ENCODE measurements around the gene FBXO34. TPM values are rescaled to one million over a fixed set of nuclear protein-coding genes. Genes with fewer than 3 reads are reported as not detected.

FBXO34 gene
- total and polyA plus RNA-seq, 2 of the 13 experiments (the other 11 are each of a cell fraction or from before 2014, with no cell fraction given): 8.8 to 13.5 TPM

DNA sequence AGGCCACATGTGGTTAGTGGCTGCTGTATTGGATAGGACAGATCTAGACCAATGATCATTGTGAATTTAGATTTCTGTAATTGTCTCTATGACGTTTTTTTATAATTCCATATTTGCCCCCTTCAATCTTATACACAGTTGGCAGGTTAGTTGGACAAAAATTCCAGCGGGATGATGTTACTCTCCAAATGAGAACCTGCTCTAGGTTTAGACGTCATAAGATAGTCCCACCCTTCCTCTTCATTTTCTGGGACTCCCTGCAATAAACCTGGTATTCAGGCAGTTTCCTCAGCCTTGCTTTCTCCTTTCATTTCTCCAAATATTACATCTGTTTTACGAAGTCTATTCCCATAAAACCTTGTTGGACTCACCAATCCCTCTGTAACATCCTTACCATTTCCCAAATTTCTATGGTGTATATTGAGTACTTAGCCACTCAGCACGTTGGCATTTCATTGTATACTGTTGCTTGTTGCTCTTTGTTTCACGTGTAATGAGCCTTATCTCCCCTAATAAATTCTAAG, 10.2 kb downstream of the FBXO34 start:
- no peaks in the 10 kb centered on the region for H3K9me3 ChIP-seq (ENCODE audit: low read length)
- intact Hi-C loops (cut with micrococcal nuclease; ENCODE audit: unreplicated experiment): no loop called here

More for the DNA sequence above, 10.2 kb downstream of the FBXO34 start:
- CTCF ChIA-PET (ENCODE audit: low intra/inter-chr PET ratio, low total read pairs): no interaction called here
- Histone ChIP-seq H3K79me2 (ENCODE audit: insufficient read depth, low read length) (peaks cover 81% of the 10 kb centered on the region), H2AFZ (ENCODE audit: low read length) (no peak overlapping the region), H3K4me3 (replicated peaks in 1 of 3; ENCODE audit: insufficient read depth in 1 of 3, low read depth in 2 of 3, low read length in 3 of 3) (no peak overlapping the region), H3K36me3 (replicated peaks in 1 of 2; ENCODE audit: control insufficient read depth in 1 of 2, insufficient read depth in 2 of 2, low read length in 2 of 2) (peaks cover 0 to 1% of the 10 kb centered on the region in 2 experiments; a peak in 1 of 5 replicates), H3K27ac (ENCODE audit: extremely low read length, insufficient read depth, low read length) (no peak overlapping the region), H3K9ac (ENCODE audit: insufficient read depth, low read depth, low read length) (no peak overlapping the region), H3K4me2 (ENCODE audit: low read depth, low read length) (no peak overlapping the region), H3K27me3 (ENCODE audit: control insufficient read depth in 1 of 2, insufficient read depth in 2 of 2, low read length in 2 of 2) (no peaks in the 10 kb centered on the region), H4K20me1 (ENCODE audit: insufficient read depth, low read length) (peaks cover 5% of the 10 kb centered on the region; the same call in 1 of the 2 replicates), H3K4me1 (ENCODE audit: insufficient read depth, low read length) (peaks cover 15% of the 10 kb centered on the region)
- BruUV-seq (replicated peaks): no TSS peak
- POLR2A ChIA-PET: no interaction called here
- in situ Hi-C loops (cut with HindIII; ENCODE audit: extremely low pct_ligation_motif_present, low pct_unique_long_range_greater_than_20kb): no loop called here
- ATAC-seq: no peak
- WGBS (ENCODE audit: low lambda C conversion rate): 93% methylated on average over 6 of the region's 6 CpGs
- TF ChIP-seq ZNF644 (CRISPR knock-in tag; IDR thresholded peaks at IDR 0.05; ENCODE audit: low read depth): no peak
- TF ChIP-seq ZSCAN9 (CRISPR knock-in tag; IDR thresholded peaks at IDR 0.05; ENCODE audit: borderline replicate concordance): no peak
- no peak for TF ChIP-seq HOXA7 (CRISPR knock-in tag; IDR thresholded peaks at IDR 0.05)
- TF ChIP-seq ONECUT2 (CRISPR knock-in tag; IDR thresholded peaks at IDR 0.05): no peak
- TF ChIP-seq ARHGAP35 (CRISPR knock-in tag; IDR thresholded peaks at IDR 0.05; ENCODE audit: borderline replicate concordance): no peak
- TF ChIP-seq HNRNPL (IDR thresholded peaks at IDR 0.05; ENCODE audit: low read depth, low read length): no peak
- no peak for TF ChIP-seq SP140L (CRISPR knock-in tag; IDR thresholded peaks at IDR 0.05; ENCODE audit: borderline replicate concordance)
- no peak for TF ChIP-seq PRPF4 (IDR thresholded peaks at IDR 0.05; ENCODE audit: low read depth, low read length, poor library complexity, severe bottlenecking)
- TF ChIP-seq ZNF646 (CRISPR knock-in tag; IDR thresholded peaks at IDR 0.05): no peak
- TF ChIP-seq, protein P1, sequence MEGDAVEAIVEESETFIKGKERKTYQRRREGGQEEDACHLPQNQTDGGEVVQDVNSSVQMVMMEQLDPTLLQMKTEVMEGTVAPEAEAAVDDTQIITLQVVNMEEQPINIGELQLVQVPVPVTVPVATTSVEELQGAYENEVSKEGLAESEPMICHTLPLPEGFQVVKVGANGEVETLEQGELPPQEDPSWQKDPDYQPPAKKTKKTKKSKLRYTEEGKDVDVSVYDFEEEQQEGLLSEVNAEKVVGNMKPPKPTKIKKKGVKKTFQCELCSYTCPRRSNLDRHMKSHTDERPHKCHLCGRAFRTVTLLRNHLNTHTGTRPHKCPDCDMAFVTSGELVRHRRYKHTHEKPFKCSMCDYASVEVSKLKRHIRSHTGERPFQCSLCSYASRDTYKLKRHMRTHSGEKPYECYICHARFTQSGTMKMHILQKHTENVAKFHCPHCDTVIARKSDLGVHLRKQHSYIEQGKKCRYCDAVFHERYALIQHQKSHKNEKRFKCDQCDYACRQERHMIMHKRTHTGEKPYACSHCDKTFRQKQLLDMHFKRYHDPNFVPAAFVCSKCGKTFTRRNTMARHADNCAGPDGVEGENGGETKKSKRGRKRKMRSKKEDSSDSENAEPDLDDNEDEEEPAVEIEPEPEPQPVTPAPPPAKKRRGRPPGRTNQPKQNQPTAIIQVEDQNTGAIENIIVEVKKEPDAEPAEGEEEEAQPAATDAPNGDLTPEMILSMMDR (CRISPR knock-in tag; IDR thresholded peaks at IDR 0.05): no peak
- TF ChIP-seq TARDBP (CRISPR knock-in tag; IDR thresholded peaks at IDR 0.05): no peak
- TF ChIP-seq PCBP2 (optimal IDR thresholded peaks at IDR 0.05; ENCODE audit: low read depth, low read length, poor library complexity, severe bottlenecking): no peak
- no peak for TF ChIP-seq MED8 (CRISPR knock-in tag; IDR thresholded peaks at IDR 0.05; ENCODE audit: insufficient replicate concordance)
- no peak for TF ChIP-seq ZNF207 (IDR thresholded peaks at IDR 0.05; ENCODE audit: borderline replicate concordance)
- no peak for TF ChIP-seq ZNF33B (CRISPR knock-in tag; IDR thresholded peaks at IDR 0.05)
- no peak for FAIRE-seq
- DNase-seq (ENCODE audit: low spot score): no peak

Data from HepG2 (cell line).